GM12878 (cell line): Measurements from ENCODE around the gene PHKB. TPM values are rescaled to one million over a fixed set of nuclear protein-coding genes. Genes with fewer than 3 reads are reported as not detected.

Experiments
- ATAC-seq: fragments of 200-7000 bp; cut with Tn5 transposase; 3 replicates; pipeline ENCODE4 v1.9.1; 2020; ENCODE audit warnings: mild to moderate bottlenecking, moderate library complexity
- BruUV-seq: library from RNA; stranded (reverse); fragments of 400-500 nt; replicated peaks from 2 replicates; lab custom pipeline; 2021; lab: Mats Ljungman, UMichigan
- CTCF ChIA-PET: fragments of 300-600 bp; sonication (Branson Sonifier 250); formaldehyde crosslinking; extraction: SDS; loops from one replicate; lab custom pipeline; 2021; ENCODE audit warnings: inconsistent platforms; lab: Yijun Ruan, JAX
- POLR2A ChIA-PET: fragments of 350-600 bp; formaldehyde crosslinking; extraction: SDS; loops from one replicate; lab custom pipeline; 2021; ENCODE audit warnings: inconsistent platforms; lab: Charles Lee
- RAD21 ChIA-PET: fragments of 300-600 bp; sonication (Branson Sonifier 250); formaldehyde crosslinking; loops from one replicate; lab custom pipeline; 2023; ENCODE audit warnings: antibody characterized with exemption; ENCODE audit not compliant: unreplicated experiment; lab: Charles Lee
- SMC1A ChIA-PET: fragments of 300-600 bp; sonication (Branson Sonifier 250); formaldehyde crosslinking; loops from one replicate; lab custom pipeline; 2023; ENCODE audit not compliant: unreplicated experiment, uncharacterized antibody; lab: Charles Lee
- DNase-seq: peaks from one replicate; pipeline ENCODE4 v3.0.0-alpha.2; 2011; ENCODE audit warnings: low read depth, low spot score
- FAIRE-seq: peaks from 3 replicates; lab custom pipeline; 2011; peaks lifted over from hg19 to GRCh38; lab: Jason Lieb, UNC
- H2AFZ ChIP-seq: 2 replicates; pipeline ENCODE4 v1.6.0; 2011; ENCODE audit warnings: low read depth, low read length, control low read depth; ENCODE audit not compliant: control insufficient read depth
- H3K27ac ChIP-seq: 2 replicates; pipeline ENCODE4 v1.5.1; 2011; ENCODE audit warnings: control low read depth; ENCODE audit not compliant: control insufficient read depth, insufficient read depth
- H3K27me3 ChIP-seq, 2 experiments: replicated peaks in 1 of 2; 2 replicates each; pipeline versions ENCODE4 v1.6.0 to v1.6.1; 2011; ENCODE audit warnings: low read length in 1 of 2; ENCODE audit not compliant: control insufficient read depth in 2 of 2, insufficient read depth in 2 of 2
- H3K36me3 ChIP-seq, 2 experiments: 2 replicates each; pipeline ENCODE4 v1.5.1; 2011; ENCODE audit warnings: low read length in 1 of 2; ENCODE audit not compliant: control insufficient read depth in 2 of 2, insufficient read depth in 2 of 2
- H3K4me1 ChIP-seq: 2 replicates; pipeline ENCODE4 v1.6.1; 2011; ENCODE audit warnings: mild to moderate bottlenecking, low read length, moderate library complexity, mixed read lengths; ENCODE audit not compliant: control insufficient read depth, insufficient read depth
- H3K4me2 ChIP-seq: 2 replicates; pipeline ENCODE4 v1.6.0; 2011; ENCODE audit warnings: control low read depth; ENCODE audit not compliant: control insufficient read depth, insufficient read depth
- H3K4me3 ChIP-seq: fragments of 200-600 bp; sonication (generic); 2 replicates; pipeline ENCODE4 v1.5.1; 2016
- H3K79me2 ChIP-seq: 2 replicates; pipeline ENCODE4 v1.6.0; 2011; ENCODE audit warnings: low read length; ENCODE audit not compliant: control insufficient read depth, insufficient read depth
- H3K9ac ChIP-seq: 2 replicates; pipeline ENCODE4 v1.8.0; 2011; ENCODE audit warnings: low read length, control low read depth, mixed read lengths; ENCODE audit not compliant: control insufficient read depth, insufficient read depth
- H3K9me3 ChIP-seq: replicated peaks from 3 replicates; pipeline ENCODE4 v1.5.1; 2011; ENCODE audit warnings: mild to moderate bottlenecking, low read length; ENCODE audit not compliant: control insufficient read depth, insufficient read depth
- H4K20me1 ChIP-seq: 2 replicates; pipeline ENCODE4 v1.6.0; 2011; ENCODE audit not compliant: control insufficient read depth, insufficient read depth
- ASH2L ChIP-seq: fragments of 300-600, 200-600 bp; sonication (generic); IDR thresholded peaks from 2 replicates; pipeline ENCODE4 v1.6.1; 2017; ENCODE audit warnings: low read depth, mild to moderate bottlenecking, borderline replicate concordance
- CBX5 ChIP-seq: sonication (generic); IDR thresholded peaks from 2 replicates; pipeline ENCODE4 v1.6.1; 2016; ENCODE audit warnings: low read depth, moderate library complexity, mild to moderate bottlenecking, inconsistent platforms
- HDGF ChIP-seq: fragments of 450-650 bp; IDR thresholded peaks from 2 replicates; pipeline ENCODE4 v1.6.1; 2016; ENCODE audit warnings: antibody characterized with exemption
- HSF1 ChIP-seq: fragments of 150-350 bp; IDR thresholded peaks from 2 replicates; pipeline ENCODE4 v1.6.1; 2014; ENCODE audit warnings: mild to moderate bottlenecking, low read depth, low read length
- KAT2A ChIP-seq: conservative IDR thresholded peaks from 2 replicates; pipeline ENCODE4 v1.6.1; 2011; ENCODE audit warnings: low read depth, low read length; ENCODE audit not compliant: control insufficient read depth
- MTA3 ChIP-seq: IDR thresholded peaks from 2 replicates; pipeline ENCODE4 v1.6.1; 2012; ENCODE audit warnings: low read length, inconsistent platforms, borderline replicate concordance
- NFYB ChIP-seq: IDR thresholded peaks from 2 replicates; pipeline ENCODE4 v1.6.1; 2011; ENCODE audit warnings: low read depth, mild to moderate bottlenecking, low read length, improper control_type of control experiment, moderate library complexity; ENCODE audit not compliant: insufficient read depth
- POLR2A ChIP-seq: IDR thresholded peaks from 2 replicates; pipeline ENCODE4 v1.6.1; 2011; ENCODE audit warnings: low read depth, mild to moderate bottlenecking, low read length
- RBBP5 ChIP-seq: fragments of 200-600 bp; sonication (generic); conservative IDR thresholded peaks from 2 replicates; pipeline ENCODE4 v1.6.1; 2016
- TAF1 ChIP-seq: IDR thresholded peaks from 2 replicates; pipeline ENCODE4 v1.6.1; 2011; ENCODE audit warnings: mild to moderate bottlenecking, low read depth, low read length, borderline replicate concordance
- TARDBP ChIP-seq: IDR thresholded peaks from 2 replicates; pipeline ENCODE4 v1.6.1; 2016; ENCODE audit warnings: borderline replicate concordance
- WGBS: methylation state at CpG from one replicate; pipeline ENCODE4 v1.1.6; 2016; ENCODE audit warnings: low lambda C conversion rate; ENCODE audit not compliant: insufficient replicate concordance, insufficient coverage; ENCODE audit errors: missing lambda C conversion rate; 5-methylcytosine and 5-hydroxymethylcytosine counted together
- in situ Hi-C: fragments of 300-500 bp; cut with MboI; formaldehyde crosslinking; loops from 9 replicates; pipeline ENCODE4 v1.14.3; 2018; ENCODE audit warnings: mixed read lengths
- intact Hi-C: fragments of 100-400 bp; cut with micrococcal nuclease; formaldehyde crosslinking; loops from one replicate; pipeline ENCODE4 v1.14.2; 2022; ENCODE audit not compliant: unreplicated experiment
- polyA plus RNA-seq, 11 experiments: library from polyadenylated mRNA; depleted of rRNA in 4 of 11; unstranded in 6 of 11; stranded (reverse) in 5 of 11; fragments of >200 nt; fragmentation: Nextera tagmentation in 4 of 11; fragmentation: Illumina TruSeq in 1 of 11; extraction: Ambion mirVana in 4 of 11; extraction: Trizol in 1 of 11; gene quantifications; 1 replicate in 1 of 11; 2 replicates in 10 of 11; pipeline versions ENCODE4 v1.2.1 to v1.2.3, GENCODE V29; 2011 to 2016; ENCODE audit warnings: inconsistent platforms in 2 of 11, missing spikeins in 2 of 11, low read depth in 1 of 11
- total RNA-seq, 4 experiments: library from RNA; depleted of rRNA in 3 of 4; stranded (reverse); fragments of >200 nt in 3 of 4; fragmentation: Illumina TruSeq in 1 of 4; extraction: Trizol in 1 of 4; gene quantifications; 2 replicates each; pipeline versions ENCODE4 v1.2.1 to v1.2.3, GENCODE V29; 2013 to 2021
- TF ChIP-seq, protein P1 (sequence below): IDR thresholded peaks from 2 replicates; pipeline ENCODE4 v1.6.1; 2011; ENCODE audit warnings: borderline replicate concordance, low read depth, mild to moderate bottlenecking, moderate library complexity, low read length; ENCODE audit not compliant: insufficient read depth, poor library complexity, severe bottlenecking
- TF ChIP-seq, protein P2 (sequence below): IDR thresholded peaks from 2 replicates; pipeline ENCODE4 v1.6.1; 2011; ENCODE audit warnings: borderline replicate concordance, low read depth, mild to moderate bottlenecking, moderate library complexity, mixed read lengths, low read length; ENCODE audit not compliant: insufficient read depth; ENCODE audit errors: extremely low read length

Gene PHKB
- total and polyA plus RNA-seq, 10 of the 15 experiments (the other 5 are each of a cell fraction or from before 2014, with no cell fraction given): 14.2 to 65.6 (median 37.0) TPM

DNA sequence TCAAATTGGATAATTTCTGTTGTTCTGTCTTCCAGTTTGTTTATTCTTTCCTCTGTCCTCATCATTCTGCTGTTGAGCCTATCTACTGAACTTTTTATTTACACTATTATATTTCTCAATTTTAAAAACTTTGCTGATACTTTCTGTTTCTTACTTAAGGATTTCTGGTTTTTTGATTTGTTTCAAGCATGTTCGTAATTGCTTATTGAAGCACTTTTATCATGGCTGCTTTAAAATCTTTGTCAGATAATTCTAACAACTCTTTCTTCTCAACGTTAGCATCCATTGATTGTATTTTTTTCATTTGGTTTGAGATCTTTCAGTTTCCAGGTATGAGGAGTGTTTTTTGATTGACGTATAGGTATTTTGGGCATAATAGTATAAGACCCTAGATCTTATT lies 116.9 kb downstream of the PHKB start:
- Histone ChIP-seq H3K27ac (no peak overlapping the region), H3K36me3 (no peaks in the 10 kb centered on the region; a peak in 2 of 4 replicates), H3K9ac (no peak overlapping the region), H3K4me1 (peaks cover 9% of the 10 kb centered on the region), H3K79me2 (no peaks in the 10 kb centered on the region), H2AFZ (no peak overlapping the region), H3K27me3 (no peaks in the 10 kb centered on the region), H3K9me3 (peaks cover 10% of the 10 kb centered on the region; the same call in 2 of the 3 replicates), H4K20me1 (no peaks in the 10 kb centered on the region), H3K4me2 (no peak overlapping the region), H3K4me3 (no peak overlapping the region)
- TF ChIP-seq KAT2A (no peak), ASH2L (no peak), POLR2A (no peak), NFYB (no peak), MTA3 (no peak), HDGF (no peak), TAF1 (no peak), HSF1 (no peak), RBBP5 (no peak), TARDBP (no peak), CBX5 (no peak)
- TF ChIP-seq, protein P1, sequence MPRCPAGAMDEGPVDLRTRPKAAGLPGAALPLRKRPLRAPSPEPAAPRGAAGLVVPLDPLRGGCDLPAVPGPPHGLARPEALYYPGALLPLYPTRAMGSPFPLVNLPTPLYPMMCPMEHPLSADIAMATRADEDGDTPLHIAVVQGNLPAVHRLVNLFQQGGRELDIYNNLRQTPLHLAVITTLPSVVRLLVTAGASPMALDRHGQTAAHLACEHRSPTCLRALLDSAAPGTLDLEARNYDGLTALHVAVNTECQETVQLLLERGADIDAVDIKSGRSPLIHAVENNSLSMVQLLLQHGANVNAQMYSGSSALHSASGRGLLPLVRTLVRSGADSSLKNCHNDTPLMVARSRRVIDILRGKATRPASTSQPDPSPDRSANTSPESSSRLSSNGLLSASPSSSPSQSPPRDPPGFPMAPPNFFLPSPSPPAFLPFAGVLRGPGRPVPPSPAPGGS: no peak
- TF ChIP-seq, protein P2, sequence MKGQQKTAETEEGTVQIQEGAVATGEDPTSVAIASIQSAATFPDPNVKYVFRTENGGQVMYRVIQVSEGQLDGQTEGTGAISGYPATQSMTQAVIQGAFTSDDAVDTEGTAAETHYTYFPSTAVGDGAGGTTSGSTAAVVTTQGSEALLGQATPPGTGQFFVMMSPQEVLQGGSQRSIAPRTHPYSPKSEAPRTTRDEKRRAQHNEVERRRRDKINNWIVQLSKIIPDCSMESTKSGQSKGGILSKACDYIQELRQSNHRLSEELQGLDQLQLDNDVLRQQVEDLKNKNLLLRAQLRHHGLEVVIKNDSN: no peak
- no TSS peak for BruUV-seq
- intact Hi-C loops: no loop called here
- FAIRE-seq: no peak
- in situ Hi-C loops: no loop called here
- no peak for ATAC-seq
- POLR2A ChIA-PET: no interaction called here
- SMC1A ChIA-PET: no interaction called here
- DNase-seq: no peak
- whole genome bisulfite sequencing: 97% methylated on average over 3 of the region's 3 CpGs
- RAD21 ChIA-PET: interaction anchor here (1.1 kb wide), 1 partner anchor 10 kb away, joined by 3 read pairs; no protein-coding TSS in a partner anchor
- CTCF ChIA-PET: no interaction called here
